NOMO-1 (cell line): Measurements from ENCODE around the gene ALX3.
"Not testable (repeated sequence)": the region's sequence is repeated elsewhere in the genome, so short reads cannot be mapped to it uniquely, and the experiment has no call there.

Source experiments
- DNase-seq, 2 experiments: peaks; one replicate each; lab custom pipeline; 2025; ENCODE audit not compliant: unreplicated experiment in 2 of 2; lab: John Stamatoyannopoulos, UW

The ALX3 gene

DNA sequence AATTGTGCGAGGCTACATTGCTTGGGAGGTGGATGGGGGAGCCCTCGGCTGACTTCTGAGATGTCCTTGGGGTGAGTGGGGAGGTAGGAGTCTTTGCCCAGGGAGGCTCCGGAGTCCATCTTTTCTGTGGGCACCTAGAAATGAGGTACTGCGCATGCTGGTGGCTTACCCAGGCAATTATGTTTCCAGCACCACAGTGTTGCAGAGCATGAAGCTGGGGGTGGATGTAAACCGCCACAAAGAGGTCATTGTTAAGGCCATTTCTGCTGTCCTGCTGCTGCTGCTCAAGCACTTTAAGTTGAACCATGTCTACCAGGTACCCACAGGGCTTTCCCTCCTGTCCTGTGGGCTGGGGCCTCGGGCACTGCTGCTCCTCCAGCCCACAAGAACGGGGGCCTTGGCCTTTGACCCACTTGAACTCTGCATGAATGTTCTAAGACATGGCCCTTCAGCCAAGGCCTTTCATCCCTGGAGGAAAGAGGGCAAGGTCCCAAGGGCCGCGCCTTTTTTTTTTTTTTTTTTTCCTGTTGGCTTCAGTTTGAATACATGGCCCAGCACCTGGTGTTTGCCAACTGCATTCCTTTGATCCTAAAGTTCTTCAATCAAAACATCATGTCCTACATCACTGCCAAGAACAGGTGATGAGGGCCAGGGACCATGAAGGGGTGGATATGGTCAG is 21.4 kb downstream of the ALX3 start:
- DNase-seq = no peak

DNA sequence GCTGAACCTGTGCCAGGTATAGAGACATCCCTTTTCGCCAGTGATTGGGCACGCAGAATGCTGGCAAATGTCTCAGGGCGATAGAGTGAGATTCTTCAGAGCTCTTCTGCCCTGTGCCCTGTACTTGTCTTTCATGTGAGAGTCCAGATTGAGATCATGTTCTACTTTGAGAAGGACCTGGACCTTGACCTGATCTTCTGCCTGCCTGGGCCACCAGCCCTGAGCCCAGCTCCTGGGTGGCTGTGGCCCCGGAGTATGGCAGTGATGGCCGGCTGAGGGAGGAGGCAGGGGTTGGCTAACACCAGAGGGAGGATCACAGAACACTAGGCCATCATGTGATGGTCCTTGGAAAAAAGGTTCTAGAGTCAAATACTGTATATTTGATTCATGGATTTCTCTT is 22.2 kb downstream of the ALX3 start:
- no peak for DNase-seq

GRCh38 chr1:110047463-110047862 is 23.0 kb downstream of the ALX3 start:
- no peak for DNase-seq

GRCh38 chr1:110043016-110043415 is 27.5 kb downstream of the ALX3 start:
- no peak for DNase-seq

DNA sequence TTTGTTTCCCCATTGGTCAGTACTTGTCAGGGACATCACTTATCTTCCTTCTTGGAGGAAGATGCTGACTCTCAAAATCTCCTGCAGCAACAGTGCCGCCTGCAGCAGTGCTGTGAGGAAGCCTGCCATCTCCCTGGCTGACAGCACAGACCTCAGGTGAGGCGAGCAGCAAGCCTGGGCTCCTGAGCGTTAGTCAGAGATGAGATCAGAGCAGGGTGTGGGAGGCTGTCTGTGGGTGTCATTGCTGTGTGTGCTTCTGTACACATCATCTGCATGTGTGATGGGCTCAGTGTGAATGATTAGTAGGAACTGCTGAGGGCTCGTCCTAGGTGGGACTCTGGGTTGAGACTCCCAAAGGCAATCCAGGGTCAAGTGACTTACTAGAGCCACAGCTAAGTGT is 29.9 kb downstream of the ALX3 start:
- no peak for DNase-seq

DNA sequence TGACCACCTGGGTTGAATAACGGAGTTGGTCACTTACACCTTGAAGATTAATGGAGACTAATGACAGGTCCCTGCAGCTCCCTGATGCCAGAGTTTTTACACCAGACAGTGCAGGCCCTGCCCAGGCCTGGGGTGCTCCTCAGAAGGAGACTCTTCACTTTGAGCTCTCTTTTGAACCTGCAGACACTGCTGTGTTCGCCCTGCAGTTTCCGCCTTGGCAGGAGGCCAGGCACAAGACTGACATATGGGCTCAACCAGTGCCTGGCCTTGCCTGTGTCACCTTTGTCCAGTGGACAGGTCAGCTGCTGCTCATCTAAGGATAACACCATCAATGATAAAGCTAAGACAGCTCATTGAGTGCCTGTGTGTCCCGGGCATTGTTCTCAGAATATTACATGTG is 30.8 kb downstream of the ALX3 start:
- DNase-seq = no peak

GRCh38 chr1:110038271-110038670 is 32.2 kb downstream of the ALX3 start:
- DNase-seq = no peak

GRCh38 chr1:110035236-110035752 is 35.2 kb downstream of the ALX3 start:
- peak; percentile 50 to 54 for DNase-seq

- peak; percentile 95 to 98 for DNase-seq
Measured at GRCh38 chr1:110034451-110035235, 35.8 kb downstream of the ALX3 start, which contains the start of gene STRIP1. STRIP1 (plus strand) TSS chr1:110034624; CDS start chr1:110034638, 14 bp downstream.

DNA sequence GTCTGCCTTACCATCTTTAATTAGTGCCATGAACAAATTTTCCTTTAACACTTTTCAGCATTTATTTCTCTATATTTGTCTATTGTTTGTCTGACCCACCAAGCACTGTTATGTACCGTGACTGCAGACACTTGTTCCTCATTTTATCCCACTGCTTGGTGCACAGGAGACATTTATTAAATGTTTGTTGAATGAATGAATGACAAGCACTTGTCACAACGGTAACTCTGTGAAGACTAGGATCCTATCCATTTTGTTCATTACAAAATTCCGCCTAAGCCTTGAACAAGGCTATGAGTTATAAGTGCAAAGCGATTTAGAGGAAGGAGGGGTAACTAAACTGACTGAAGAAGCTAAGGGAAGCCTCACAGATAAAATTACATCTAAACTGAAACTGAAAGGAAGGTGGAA is 36.4 kb downstream of the ALX3 start:
- DNase-seq = no peak

GRCh38 chr1:110033421-110033820 is 37.1 kb downstream of the ALX3 start:
- no peak for DNase-seq

- DNase-seq = no peak
Measured at GRCh38 chr1:110032327-110032726, 38.1 kb downstream of the ALX3 start.

- not testable (repeated sequence) for DNase-seq
Measured at GRCh38 chr1:110030687-110031086, 39.8 kb downstream of the ALX3 start.

DNA sequence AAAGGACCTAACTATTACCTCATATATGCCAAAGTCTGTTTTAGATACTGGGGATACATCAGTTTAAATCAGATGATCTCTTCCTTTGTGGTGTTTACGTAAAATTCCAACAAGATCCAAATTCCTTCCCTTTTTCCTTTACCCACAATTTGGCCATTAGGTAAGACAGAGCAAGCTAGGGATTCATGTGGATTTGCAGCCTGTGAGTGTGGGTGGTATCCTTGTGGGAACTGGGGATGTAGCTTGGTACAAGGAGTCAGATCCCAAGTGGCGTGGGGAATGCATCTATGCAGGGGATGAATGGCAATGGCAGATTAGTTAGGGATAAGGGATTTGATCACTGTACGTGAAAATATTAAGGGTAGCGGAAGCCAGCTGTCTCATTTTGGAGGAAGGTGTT is 45.9 kb downstream of the ALX3 start:
- no peak for DNase-seq

DNA sequence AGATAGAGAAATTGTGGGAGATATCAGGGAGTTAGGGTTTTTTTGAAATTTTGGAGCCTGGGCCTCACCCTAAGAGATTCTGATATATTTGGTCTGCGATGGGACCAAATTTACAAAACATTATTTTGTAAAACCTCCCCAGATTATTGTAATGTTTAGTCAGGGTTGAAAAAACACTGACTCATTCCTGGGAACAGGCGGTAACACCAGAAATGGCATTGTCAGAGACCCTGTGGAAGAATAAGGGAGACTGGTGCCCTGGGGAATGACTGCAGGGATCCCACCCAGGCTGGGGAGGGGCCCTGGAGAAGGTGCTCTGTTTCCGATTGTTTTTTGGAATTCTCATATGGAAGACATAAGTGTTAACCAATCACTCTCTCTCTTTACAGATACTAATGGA is 49.2 kb downstream of the ALX3 start:
- DNase-seq = no peak

DNA sequence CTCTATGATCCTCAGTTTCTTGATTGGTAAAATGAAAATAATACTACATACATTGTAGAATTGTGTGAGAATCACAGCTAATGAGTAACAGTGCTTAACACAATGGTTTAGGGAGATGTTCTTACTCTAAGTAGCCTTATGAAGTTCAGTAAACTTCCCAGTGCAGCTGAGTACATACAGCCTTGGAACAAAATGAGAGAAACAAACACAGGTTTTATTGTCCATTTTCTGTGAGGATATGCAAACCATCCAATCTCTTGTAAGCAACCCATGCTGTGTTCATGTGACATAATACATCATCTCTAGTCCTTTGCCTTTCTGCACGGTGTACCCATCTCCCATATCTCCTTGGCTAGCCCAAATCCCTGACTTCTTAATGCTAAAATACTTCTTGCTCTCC is 50.7 kb downstream of the ALX3 start:
- DNase-seq = no peak

GRCh38 chr1:110018396-110018795 is 52.1 kb downstream of the ALX3 start:
- no peak for DNase-seq

DNA sequence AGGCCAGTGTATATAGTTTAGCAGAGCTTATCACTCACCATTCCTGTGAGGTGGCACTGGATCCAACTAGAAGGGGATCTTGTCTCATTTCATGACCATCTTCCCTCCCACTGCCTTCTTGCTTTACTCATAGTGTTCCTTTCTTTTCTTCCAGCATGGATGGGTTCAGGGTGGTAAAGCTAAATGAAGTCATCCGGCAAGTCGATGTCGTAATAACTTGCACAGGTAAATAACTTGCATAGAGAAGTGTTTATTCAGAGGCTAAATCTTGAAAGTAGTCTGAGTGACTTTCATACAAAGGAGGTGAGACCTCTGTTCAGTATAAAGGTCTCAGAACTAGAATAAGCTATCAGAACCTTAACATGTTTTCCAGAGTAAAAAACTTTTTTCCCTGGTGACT is 52.7 kb downstream of the ALX3 start:
- no peak for DNase-seq

DNA sequence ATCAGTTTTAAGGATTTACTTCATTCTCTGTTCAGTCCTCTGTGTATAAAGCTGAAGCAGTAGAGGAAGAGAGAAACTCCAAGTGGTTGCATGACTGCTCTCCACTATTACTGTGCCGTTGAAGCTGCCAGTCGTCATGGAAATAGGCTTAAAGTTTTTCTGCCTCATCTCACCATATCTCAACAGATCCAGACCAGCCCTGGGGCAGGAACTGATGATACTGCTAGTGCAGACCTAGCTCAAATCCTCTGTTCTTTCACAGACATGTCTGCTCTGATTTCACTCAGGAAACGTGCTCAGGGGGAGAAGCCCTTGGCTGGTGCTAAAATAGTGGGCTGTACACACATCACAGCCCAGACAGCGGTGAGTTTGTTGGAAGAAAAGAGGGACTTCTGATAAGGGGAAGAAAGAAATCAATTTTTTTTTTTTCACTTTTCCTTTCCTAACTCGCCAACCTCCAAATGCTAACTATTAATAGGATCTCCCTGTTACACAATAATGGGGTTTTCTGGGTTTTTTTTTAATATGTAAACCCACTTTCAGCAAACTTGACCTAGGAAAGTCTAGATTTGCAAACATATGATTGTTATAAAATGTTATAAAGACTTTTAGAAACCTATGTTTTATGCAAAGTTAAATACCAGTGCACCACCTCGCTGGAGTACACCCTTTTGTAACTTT is 58.2 kb downstream of the ALX3 start:
- DNase-seq = peak in 1 of 2 experiments; percentile 62

GRCh38 chr1:110011527-110012041 is 58.9 kb downstream of the ALX3 start:
- peak; percentile 55 to 86 for DNase-seq
